ENCODE measurements around the gene ARSG.
A peak's percentile ranks its signal among the peaks of the same experiment; 100 is the strongest.
"Not testable (repeated sequence)": the region's sequence is repeated elsewhere in the genome, so short reads cannot be mapped to it uniquely, and the experiment has no call there.

The ARSG gene

GRCh38 chr17:68398691-68399637 is 107.7 kb downstream of the ARSG start:
- peak; percentile 60 for DNase-seq (ENCODE audit: low spot score)

DNA sequence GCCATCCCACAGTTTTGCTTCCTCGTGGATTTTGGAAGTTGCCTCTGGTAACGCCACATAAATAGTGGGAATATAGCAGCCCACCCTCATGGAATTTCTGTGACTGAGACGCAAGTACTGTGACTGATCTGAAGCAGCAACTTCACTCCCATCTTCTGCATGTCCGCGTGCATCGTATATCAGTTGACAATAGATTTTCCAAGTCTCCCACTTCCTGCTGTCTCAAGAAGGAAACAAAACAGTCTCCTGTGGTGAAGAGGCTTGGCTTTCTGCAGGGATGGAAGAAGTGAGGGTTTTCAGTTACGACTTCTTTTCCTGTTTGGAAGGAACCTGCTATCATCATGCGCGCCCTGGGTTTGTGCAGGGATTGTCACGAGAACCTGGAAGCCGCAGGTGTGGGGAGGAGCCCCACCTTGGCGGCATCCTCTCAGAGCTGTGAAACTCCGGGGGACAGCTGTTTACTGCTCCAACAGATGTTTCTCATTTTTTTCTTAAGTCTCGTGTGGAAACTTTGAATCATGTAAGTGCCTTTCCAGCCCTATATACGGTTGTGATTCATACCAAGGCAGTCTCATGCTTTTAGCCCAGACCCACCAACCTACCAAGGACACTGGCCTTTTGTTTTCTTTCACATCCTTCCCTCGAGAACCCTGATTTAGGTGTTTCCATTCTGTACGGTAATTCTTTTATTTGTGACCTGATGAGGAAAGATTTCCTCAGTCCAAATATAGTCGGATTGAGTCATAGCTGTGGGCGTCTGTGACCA is 108.5 kb downstream of the ARSG start:
- no peak for DNase-seq (ENCODE audit: low spot score)

GRCh38 chr17:68400404-68400735 is 109.1 kb downstream of the ARSG start:
- no peak for DNase-seq (ENCODE audit: low spot score)

DNA sequence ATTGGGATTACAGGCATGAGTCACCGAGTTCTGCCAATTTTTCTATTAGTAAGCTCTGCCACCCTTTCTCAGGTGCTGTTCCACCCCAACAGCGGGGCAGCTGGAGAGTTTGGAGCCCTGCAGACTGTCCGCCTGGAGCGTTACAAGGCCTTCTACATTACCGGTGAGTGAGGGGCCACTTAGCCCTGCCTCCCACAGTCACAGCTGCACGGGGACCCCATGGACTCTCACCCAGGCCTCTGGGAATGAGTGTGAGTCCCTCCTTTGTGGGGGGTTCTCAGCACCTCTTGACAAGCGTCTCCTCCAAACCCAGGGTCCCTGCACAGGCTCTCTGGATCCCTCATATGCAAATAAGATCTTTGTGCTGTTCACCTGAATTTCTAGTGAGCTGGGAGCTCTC is 110.0 kb downstream of the ARSG start:
- DNase-seq (ENCODE audit: low spot score): peak; percentile 42

GRCh38 chr17:68403122-68403521 is 111.8 kb downstream of the ARSG start:
- DNase-seq (ENCODE audit: low spot score): no peak

DNA sequence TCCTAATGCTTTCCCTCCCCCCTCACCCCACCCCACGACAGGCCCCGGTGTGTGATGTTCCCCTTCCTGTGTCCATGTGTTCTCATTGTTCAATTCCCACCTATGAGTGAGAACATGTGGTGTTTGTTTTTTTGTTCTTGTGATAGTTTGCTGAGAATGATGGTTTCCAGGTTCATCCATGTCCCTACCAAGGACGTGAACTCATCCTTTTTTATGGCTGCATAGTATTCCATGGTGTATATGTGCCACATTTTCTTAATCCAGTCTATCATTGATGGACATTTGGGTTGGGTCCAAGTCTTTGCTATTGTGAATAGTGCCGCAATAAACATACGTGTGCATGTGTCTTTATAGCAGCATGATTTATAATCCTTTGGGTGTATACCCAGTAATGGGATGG is 112.5 kb downstream of the ARSG start:
- DNase-seq (ENCODE audit: low spot score): not testable (repeated sequence)

- DNase-seq (ENCODE audit: low spot score): not testable (repeated sequence)
These were observed 116.4 kb downstream of the ARSG start for GRCh38 chr17:68407656-68408055.

DNA sequence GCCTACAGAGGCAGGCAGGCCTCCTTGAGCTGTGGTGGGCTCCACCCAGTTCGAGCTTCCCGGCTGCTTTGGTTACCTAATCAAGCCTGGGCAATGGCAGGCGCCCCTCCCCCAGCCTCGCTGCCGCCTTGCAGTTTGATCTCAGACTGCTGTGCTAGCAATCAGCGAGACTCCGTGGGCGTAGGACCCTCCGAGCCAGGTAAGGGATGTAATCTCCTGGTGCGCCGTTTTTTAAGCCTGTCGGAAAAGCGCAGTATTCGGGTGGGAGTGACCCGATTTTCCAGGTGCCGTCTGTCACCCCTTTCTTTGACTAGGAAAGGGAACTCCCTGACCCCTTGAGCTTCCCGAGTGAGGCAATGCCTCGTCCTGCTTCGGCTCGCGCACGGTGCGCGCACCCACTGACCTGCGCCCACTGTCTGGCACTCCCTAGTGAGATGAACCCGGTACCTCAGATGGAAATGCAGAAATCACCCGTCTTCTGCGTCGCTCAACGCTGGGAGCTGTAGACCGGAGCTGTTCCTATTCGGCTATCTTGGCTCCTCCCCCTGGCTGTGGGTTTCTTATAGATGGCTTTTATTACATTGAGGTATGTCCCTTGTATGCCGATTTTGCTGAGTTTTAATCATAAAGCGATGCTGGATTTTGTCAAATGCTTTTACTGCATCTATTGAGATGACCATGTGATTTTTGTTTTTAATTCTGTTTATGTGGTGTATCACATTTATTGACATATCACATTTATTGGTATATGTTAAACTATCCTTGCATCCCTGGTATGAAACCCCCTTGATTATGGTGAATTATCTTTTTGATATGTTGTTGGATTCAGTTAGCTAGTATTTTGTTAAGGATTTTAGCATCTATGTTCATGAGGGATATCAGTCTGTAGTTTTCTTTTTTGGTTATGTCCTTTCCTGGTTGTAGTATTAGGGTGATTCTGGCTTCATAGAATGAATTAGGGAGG is 122.6 kb downstream of the ARSG start:
- DNase-seq (ENCODE audit: low spot score): not testable (repeated sequence)

GRCh38 chr17:68414901-68415300 is 123.6 kb downstream of the ARSG start:
- not testable (repeated sequence) for DNase-seq (ENCODE audit: low spot score)

DNA sequence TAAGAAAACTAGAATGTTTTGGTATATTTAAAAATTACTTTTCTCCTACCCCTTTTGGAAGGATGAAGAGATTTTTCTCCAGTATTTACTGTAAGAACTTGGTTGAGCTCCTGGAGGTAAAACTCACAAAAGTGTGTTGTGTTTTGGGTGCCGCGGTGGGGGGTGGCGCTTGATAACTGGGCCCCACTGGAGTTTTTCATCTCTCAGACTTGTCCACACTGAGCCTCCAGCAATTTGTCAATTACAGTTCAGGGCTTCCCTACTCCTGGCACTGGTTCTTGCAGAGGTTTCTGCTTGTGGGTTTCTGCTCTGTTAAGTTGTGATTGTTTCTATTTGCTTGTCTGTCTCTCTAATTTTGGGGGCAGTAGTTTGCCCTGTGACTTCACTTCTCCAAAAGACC is 126.0 kb downstream of the ARSG start:
- no peak for DNase-seq (ENCODE audit: low spot score)

GRCh38 chr17:68418876-68419275 is 127.6 kb downstream of the ARSG start:
- no peak for DNase-seq (ENCODE audit: low spot score)

- DNase-seq (ENCODE audit: low spot score): no peak
These were observed 128.8 kb downstream of the ARSG start for GRCh38 chr17:68420065-68420464.

DNA sequence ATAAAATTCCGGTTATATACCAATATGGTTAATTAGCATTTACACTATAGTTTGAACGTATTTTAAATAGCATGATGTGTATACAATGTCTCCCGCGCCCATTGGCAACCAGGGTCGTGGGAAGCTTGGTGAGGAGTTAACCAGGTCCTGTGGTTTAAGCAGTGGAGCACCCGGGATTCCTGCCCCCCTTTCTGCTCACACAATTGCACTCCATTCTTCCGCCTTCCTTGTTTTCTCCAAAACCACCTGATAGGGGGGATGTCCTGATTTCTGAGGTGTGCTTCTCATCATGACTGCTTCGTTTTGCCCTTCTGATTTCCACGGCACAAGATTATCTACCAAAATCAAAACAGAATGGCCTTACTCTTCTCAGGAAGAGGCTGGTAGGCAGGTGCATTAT is 130.2 kb downstream of the ARSG start:
- DNase-seq (ENCODE audit: low spot score): no peak

GRCh38 chr17:68422821-68423220 is 131.5 kb downstream of the ARSG start:
- DNase-seq (ENCODE audit: low spot score): no peak

- DNase-seq (ENCODE audit: low spot score): no peak
These were observed 132.0 kb downstream of the ARSG start for GRCh38 chr17:68423251-68423650.

DNA sequence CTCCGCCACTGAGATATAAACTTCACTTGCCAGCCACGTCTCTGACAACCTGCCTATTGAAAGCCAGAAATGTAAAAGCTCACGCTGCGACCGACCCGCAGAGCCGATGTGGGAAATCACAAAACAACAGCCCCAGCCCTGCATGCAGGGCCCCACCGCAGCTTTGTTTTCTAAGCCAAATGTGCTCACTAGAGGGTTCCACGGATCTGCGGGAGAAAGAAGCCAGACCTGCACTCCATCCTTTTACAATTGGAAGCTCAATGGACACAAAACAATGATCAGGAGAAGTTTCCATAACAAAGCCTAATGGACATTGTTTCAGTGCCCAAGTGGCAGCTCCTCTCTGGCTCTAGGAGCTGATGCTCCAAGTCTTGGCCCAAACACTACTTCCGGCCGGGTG is 132.9 kb downstream of the ARSG start:
- DNase-seq (ENCODE audit: low spot score): no peak

GRCh38 chr17:68424861-68425260 is 133.6 kb downstream of the ARSG start:
- no peak for DNase-seq (ENCODE audit: low spot score)

GRCh38 chr17:68425979-68426378 is 134.7 kb downstream of the ARSG start:
- no peak for DNase-seq (ENCODE audit: low spot score)

DNA sequence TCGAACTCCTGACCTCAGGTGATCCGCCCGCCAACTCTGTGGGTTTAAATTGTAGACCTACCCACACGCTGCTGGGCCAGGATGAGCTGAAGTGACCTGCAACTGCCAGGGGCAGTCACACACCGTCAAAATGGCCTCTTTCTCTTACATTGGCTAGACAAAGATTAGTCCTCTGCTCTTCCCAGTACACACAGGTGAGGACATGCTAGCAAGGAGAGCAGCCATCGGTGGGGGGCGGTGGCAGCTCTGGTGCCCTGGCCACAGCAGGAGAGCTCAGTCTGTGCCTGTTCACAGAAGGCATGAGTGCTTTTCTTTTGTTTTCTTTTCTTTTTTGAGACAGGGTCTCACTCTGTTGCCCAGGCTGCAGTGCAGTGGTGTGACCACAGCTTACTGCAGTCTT is 136.3 kb downstream of the ARSG start:
- DNase-seq (ENCODE audit: low spot score): no peak

- no peak for DNase-seq (ENCODE audit: low spot score)
These were observed 137.3 kb downstream of the ARSG start for GRCh38 chr17:68428498-68429172.

DNA sequence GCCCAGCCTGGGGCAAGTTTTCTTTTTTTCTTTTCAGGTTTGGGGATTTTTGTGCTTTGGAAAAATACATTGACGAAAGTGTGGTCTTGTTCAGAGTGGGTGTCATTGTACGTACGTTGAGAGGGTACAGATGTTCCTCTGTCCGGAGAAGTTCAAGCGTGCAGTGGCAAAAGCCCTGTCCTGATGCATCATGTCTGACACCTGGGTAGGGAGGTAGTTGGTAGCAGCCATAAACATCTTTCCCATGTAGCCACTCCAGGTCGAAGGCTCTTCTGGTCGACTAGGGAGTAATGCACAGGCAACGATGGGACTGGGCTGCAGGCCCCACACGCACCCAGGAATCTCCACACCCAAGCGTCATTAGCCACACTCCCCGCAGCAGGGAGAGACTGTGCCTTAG is 138.6 kb downstream of the ARSG start:
- DNase-seq (ENCODE audit: low spot score): no peak
